HepG2 (cell line): Measurements from ENCODE around the gene VARS1.

ENCODE experiments used
- CEBPB ChIP-seq: IDR thresholded peaks from 2 replicates; pipeline ENCODE4 v1.6.1; 2011; ENCODE audit warnings: low read depth, low read length, improper control_type of control experiment, borderline replicate concordance
- CREB3 ChIP-seq: sonication (generic); formaldehyde crosslinking; IDR thresholded peaks from 2 replicates; pipeline ENCODE4 v1.5.0; 2020; ENCODE audit warnings: missing genetic modification reagents
- CTCF ChIP-seq: sonication (generic); formaldehyde crosslinking; IDR thresholded peaks from 2 replicates; pipeline ENCODE4 v1.5.0; 2020; ENCODE audit warnings: mild to moderate bottlenecking, missing genetic modification reagents, moderate library complexity
- EZH2 ChIP-seq: conservative IDR thresholded peaks from 2 replicates; pipeline ENCODE4 v1.6.1; 2012; ENCODE audit warnings: mild to moderate bottlenecking, low read depth, low read length, moderate library complexity
- NCOA1 ChIP-seq: sonication (generic); formaldehyde crosslinking; IDR thresholded peaks from 2 replicates; pipeline ENCODE4 v1.9.0; 2021; ENCODE audit warnings: missing genetic modification reagents
- U2AF2 ChIP-seq: fragments of 200-400 bp; formaldehyde crosslinking; IDR thresholded peaks from 2 replicates; pipeline ENCODE4 v1.6.1; 2017; ENCODE audit warnings: low read depth, mild to moderate bottlenecking, low read length
- ZNF329 ChIP-seq: sonication (generic); formaldehyde crosslinking; IDR thresholded peaks from 2 replicates; pipeline ENCODE4 v1.9.0; 2021; ENCODE audit warnings: low read depth, mild to moderate bottlenecking, missing genetic modification reagents

GRCh38 chr6:31784098-31784925 lies 11.2 kb downstream of the VARS1 start:
- TF ChIP-seq CREB3 (CRISPR knock-in tag) = no peak
- no peak for TF ChIP-seq EZH2
- TF ChIP-seq CTCF (CRISPR knock-in tag) = no peak
- TF ChIP-seq ZNF329 (CRISPR knock-in tag) = no peak
- no peak for TF ChIP-seq NCOA1
- TF ChIP-seq U2AF2 = no peak
- no peak for TF ChIP-seq CEBPB
